ENCODE measurements around the gene PDSS2.
"Not testable (repeated sequence)": the region's sequence is repeated elsewhere in the genome, so short reads cannot be mapped to it uniquely, and the experiment has no call there.

PDSS2 gene

GRCh38 chr6:107135048-107135680 lies 324.2 kb downstream of the PDSS2 start:
- H3K4me3 ChIP-seq (ENCODE audit: low read depth, low read length); H3K79me2 ChIP-seq (ENCODE audit: control insufficient read depth, insufficient read depth, low read length, unreplicated experiment); H2AFZ ChIP-seq (ENCODE audit: low read length, unreplicated experiment); H3K27me3 ChIP-seq (ENCODE audit: insufficient read depth, low read length); H3K4me1 ChIP-seq (ENCODE audit: control insufficient read depth, insufficient read depth, low read length, unreplicated experiment); H3K27ac ChIP-seq (ENCODE audit: low read depth, low read length); H3K36me3 ChIP-seq (ENCODE audit: insufficient read depth, low read length): not testable (repeated sequence)

- peaks cover 11% of the 10 kb centered on the region for H3K4me1 ChIP-seq (ENCODE audit: control insufficient read depth, insufficient read depth, low read length, unreplicated experiment)
- no peak overlapping the region for H3K4me3 ChIP-seq (ENCODE audit: low read depth, low read length)
- H3K36me3 ChIP-seq (ENCODE audit: insufficient read depth, low read length): no peaks in the 10 kb centered on the region
- no peaks in the 10 kb centered on the region for H3K27me3 ChIP-seq (ENCODE audit: insufficient read depth, low read length)
- H3K27ac ChIP-seq (ENCODE audit: low read depth, low read length): no peak overlapping the region
- H2AFZ ChIP-seq (ENCODE audit: low read length, unreplicated experiment): no peak overlapping the region
- H3K79me2 ChIP-seq (ENCODE audit: control insufficient read depth, insufficient read depth, low read length, unreplicated experiment): no peaks in the 10 kb centered on the region
Observed at GRCh38 chr6:107132330-107132954, 326.9 kb downstream of the PDSS2 start.

- Histone ChIP-seq H3K4me1 (ENCODE audit: control insufficient read depth, insufficient read depth, low read length, unreplicated experiment) (peaks cover 11% of the 10 kb centered on the region), H3K27ac (ENCODE audit: low read depth, low read length) (no peak overlapping the region), H3K79me2 (ENCODE audit: control insufficient read depth, insufficient read depth, low read length, unreplicated experiment) (no peaks in the 10 kb centered on the region), H3K36me3 (ENCODE audit: insufficient read depth, low read length) (no peaks in the 10 kb centered on the region), H3K4me3 (ENCODE audit: low read depth, low read length) (no peak overlapping the region), H3K27me3 (ENCODE audit: insufficient read depth, low read length) (no peaks in the 10 kb centered on the region), H2AFZ (ENCODE audit: low read length, unreplicated experiment) (no peak overlapping the region)
Observed at GRCh38 chr6:107129370-107129925, 329.9 kb downstream of the PDSS2 start.

GRCh38 chr6:107128577-107128976 lies 330.8 kb downstream of the PDSS2 start:
- Histone ChIP-seq H3K27ac (ENCODE audit: low read depth, low read length) (peak overlapping the region; percentile 32), H2AFZ (ENCODE audit: low read length, unreplicated experiment) (peak overlapping the region; percentile 4), H3K4me1 (ENCODE audit: control insufficient read depth, insufficient read depth, low read length, unreplicated experiment) (peaks cover 11% of the 10 kb centered on the region), H3K79me2 (ENCODE audit: control insufficient read depth, insufficient read depth, low read length, unreplicated experiment) (no peaks in the 10 kb centered on the region), H3K36me3 (ENCODE audit: insufficient read depth, low read length) (no peaks in the 10 kb centered on the region), H3K27me3 (ENCODE audit: insufficient read depth, low read length) (no peaks in the 10 kb centered on the region), H3K4me3 (ENCODE audit: low read depth, low read length) (no peak overlapping the region)

- H3K79me2 ChIP-seq (ENCODE audit: control insufficient read depth, insufficient read depth, low read length, unreplicated experiment): no peaks in the 10 kb centered on the region
- no peaks in the 10 kb centered on the region for H3K36me3 ChIP-seq (ENCODE audit: insufficient read depth, low read length)
- H3K27ac ChIP-seq (ENCODE audit: low read depth, low read length): peak overlapping the region; percentile 32
- H2AFZ ChIP-seq (ENCODE audit: low read length, unreplicated experiment): no peak overlapping the region
- peaks cover 11% of the 10 kb centered on the region for H3K4me1 ChIP-seq (ENCODE audit: control insufficient read depth, insufficient read depth, low read length, unreplicated experiment)
- no peaks in the 10 kb centered on the region for H3K27me3 ChIP-seq (ENCODE audit: insufficient read depth, low read length)
- H3K4me3 ChIP-seq (ENCODE audit: low read depth, low read length): no peak overlapping the region
Observed at GRCh38 chr6:107128175-107128574, 331.2 kb downstream of the PDSS2 start.

GRCh38 chr6:107125771-107126170 lies 333.6 kb downstream of the PDSS2 start:
- Histone ChIP-seq H3K4me1 (ENCODE audit: control insufficient read depth, insufficient read depth, low read length, unreplicated experiment) (peaks cover 11% of the 10 kb centered on the region), H3K36me3 (ENCODE audit: insufficient read depth, low read length) (no peaks in the 10 kb centered on the region), H3K27me3 (ENCODE audit: insufficient read depth, low read length) (no peaks in the 10 kb centered on the region), H3K27ac (ENCODE audit: low read depth, low read length) (no peak overlapping the region), H2AFZ (ENCODE audit: low read length, unreplicated experiment) (no peak overlapping the region), H3K4me3 (ENCODE audit: low read depth, low read length) (no peak overlapping the region), H3K79me2 (ENCODE audit: control insufficient read depth, insufficient read depth, low read length, unreplicated experiment) (no peaks in the 10 kb centered on the region)

GRCh38 chr6:107124934-107125348 lies 334.4 kb downstream of the PDSS2 start:
- Histone ChIP-seq H3K36me3 (ENCODE audit: insufficient read depth, low read length) (no peaks in the 10 kb centered on the region), H3K4me1 (ENCODE audit: control insufficient read depth, insufficient read depth, low read length, unreplicated experiment) (peaks cover 11% of the 10 kb centered on the region), H3K4me3 (ENCODE audit: low read depth, low read length) (no peak overlapping the region), H3K27ac (ENCODE audit: low read depth, low read length) (no peak overlapping the region), H2AFZ (ENCODE audit: low read length, unreplicated experiment) (no peak overlapping the region), H3K79me2 (ENCODE audit: control insufficient read depth, insufficient read depth, low read length, unreplicated experiment) (no peaks in the 10 kb centered on the region), H3K27me3 (ENCODE audit: insufficient read depth, low read length) (no peaks in the 10 kb centered on the region)

GRCh38 chr6:107123501-107123900 lies 335.9 kb downstream of the PDSS2 start:
- H3K27me3 ChIP-seq (ENCODE audit: insufficient read depth, low read length): no peaks in the 10 kb centered on the region
- H3K79me2 ChIP-seq (ENCODE audit: control insufficient read depth, insufficient read depth, low read length, unreplicated experiment): no peaks in the 10 kb centered on the region
- H3K4me3 ChIP-seq (ENCODE audit: low read depth, low read length): no peak overlapping the region
- H3K27ac ChIP-seq (ENCODE audit: low read depth, low read length): no peak overlapping the region
- H3K36me3 ChIP-seq (ENCODE audit: insufficient read depth, low read length): no peaks in the 10 kb centered on the region
- no peak overlapping the region for H2AFZ ChIP-seq (ENCODE audit: low read length, unreplicated experiment)
- peaks cover 9% of the 10 kb centered on the region for H3K4me1 ChIP-seq (ENCODE audit: control insufficient read depth, insufficient read depth, low read length, unreplicated experiment)

GRCh38 chr6:107122748-107123147 lies 336.6 kb downstream of the PDSS2 start:
- Histone ChIP-seq H3K4me3 (ENCODE audit: low read depth, low read length) (no peak overlapping the region), H3K4me1 (ENCODE audit: control insufficient read depth, insufficient read depth, low read length, unreplicated experiment) (peaks cover 2% of the 10 kb centered on the region), H3K27ac (ENCODE audit: low read depth, low read length) (no peak overlapping the region)

GRCh38 chr6:107121964-107122495 lies 337.3 kb downstream of the PDSS2 start:
- Histone ChIP-seq H3K27ac (ENCODE audit: low read depth, low read length) (no peak overlapping the region), H3K27me3 (ENCODE audit: insufficient read depth, low read length) (peaks cover 8% of the 10 kb centered on the region), H3K4me3 (ENCODE audit: low read depth, low read length) (no peak overlapping the region), H3K4me1 (ENCODE audit: control insufficient read depth, insufficient read depth, low read length, unreplicated experiment) (no peaks in the 10 kb centered on the region), H2AFZ (ENCODE audit: low read length, unreplicated experiment) (no peak overlapping the region), H3K79me2 (ENCODE audit: control insufficient read depth, insufficient read depth, low read length, unreplicated experiment) (no peaks in the 10 kb centered on the region), H3K36me3 (ENCODE audit: insufficient read depth, low read length) (no peaks in the 10 kb centered on the region)

More at GRCh38 chr6:107122748-107123147, 336.6 kb downstream of the PDSS2 start:
- H3K27me3 ChIP-seq (ENCODE audit: insufficient read depth, low read length): 0 out of 2 replicates have a peak, but pooled peaks cover under 1% of the 10 kb centered on the region
- no peaks in the 10 kb centered on the region for H3K79me2 ChIP-seq (ENCODE audit: control insufficient read depth, insufficient read depth, low read length, unreplicated experiment)
- H3K36me3 ChIP-seq (ENCODE audit: insufficient read depth, low read length): no peaks in the 10 kb centered on the region
- H2AFZ ChIP-seq (ENCODE audit: low read length, unreplicated experiment): no peak overlapping the region

GRCh38 chr6:107121266-107121665 lies 338.1 kb downstream of the PDSS2 start:
- Histone ChIP-seq H3K27ac (ENCODE audit: low read depth, low read length) (no peak overlapping the region), H3K36me3 (ENCODE audit: insufficient read depth, low read length) (no peaks in the 10 kb centered on the region), H2AFZ (ENCODE audit: low read length, unreplicated experiment) (no peak overlapping the region), H3K27me3 (ENCODE audit: insufficient read depth, low read length) (peaks cover 12% of the 10 kb centered on the region), H3K4me1 (ENCODE audit: control insufficient read depth, insufficient read depth, low read length, unreplicated experiment) (peaks cover 6% of the 10 kb centered on the region), H3K4me3 (ENCODE audit: low read depth, low read length) (no peak overlapping the region), H3K79me2 (ENCODE audit: control insufficient read depth, insufficient read depth, low read length, unreplicated experiment) (no peaks in the 10 kb centered on the region)
